T-helper 1 cell treated with Interleukin-12 subunit alpha and Interleukin-12 subunit beta and Interleukin-4 antibody, amounts not matched to agents 30 μg/mL and 1 μg/mL, for 36 hours (primary cell): Measurements from ENCODE around the gene MMD2.

Experiments used
- H3K27ac Mint-ChIP-seq: one replicate; pipeline ENCODE4 v1.8.0; 2021; ENCODE audit warnings: mild to moderate bottlenecking, mixed read lengths
- H3K27me3 Mint-ChIP-seq: one replicate; pipeline ENCODE4 v1.8.0; 2021; ENCODE audit warnings: low read depth, mixed read lengths
- H3K36me3 Mint-ChIP-seq: one replicate; pipeline ENCODE4 v1.8.0; 2021; ENCODE audit warnings: low read depth, mixed read lengths
- H3K4me1 Mint-ChIP-seq: one replicate; pipeline ENCODE4 v1.8.0; 2021; ENCODE audit warnings: low read depth, mixed read lengths
- H3K4me3 Mint-ChIP-seq: one replicate; pipeline ENCODE4 v1.8.0; 2021; ENCODE audit warnings: mild to moderate bottlenecking, moderate library complexity, mixed read lengths
- H3K9me3 Mint-ChIP-seq: one replicate; pipeline ENCODE4 v1.8.0; 2021; ENCODE audit warnings: mixed read lengths

Gene MMD2

GRCh38 chr7:4878336-4879335, 80.4 kb downstream of the MMD2 start:
- H3K36me3 Mint-ChIP-seq = no peaks in the 10 kb centered on the region
- no peak overlapping the region for H3K27ac Mint-ChIP-seq
- no peaks in the 10 kb centered on the region for H3K9me3 Mint-ChIP-seq
- no peak overlapping the region for H3K4me3 Mint-ChIP-seq
- peaks cover 17% of the 10 kb centered on the region for H3K27me3 Mint-ChIP-seq
- peaks cover 9% of the 10 kb centered on the region for H3K4me1 Mint-ChIP-seq

- Mint-ChIP-seq H3K9me3 (no peaks in the 10 kb centered on the region), H3K27me3 (peaks cover 12% of the 10 kb centered on the region), H3K36me3 (no peaks in the 10 kb centered on the region), H3K4me1 (no peaks in the 10 kb centered on the region), H3K4me3 (no peak overlapping the region), H3K27ac (no peak overlapping the region)
Measured at GRCh38 chr7:4876586-4876985, 82.4 kb downstream of the MMD2 start.

GRCh38 chr7:4875391-4875790, 83.6 kb downstream of the MMD2 start:
- no peaks in the 10 kb centered on the region for H3K36me3 Mint-ChIP-seq
- H3K9me3 Mint-ChIP-seq = no peaks in the 10 kb centered on the region
- peaks cover 18% of the 10 kb centered on the region for H3K27me3 Mint-ChIP-seq
- no peak overlapping the region for H3K4me3 Mint-ChIP-seq
- H3K4me1 Mint-ChIP-seq = peaks cover 4% of the 10 kb centered on the region
- no peak overlapping the region for H3K27ac Mint-ChIP-seq

GRCh38 chr7:4873071-4873944, 85.7 kb downstream of the MMD2 start:
- peaks cover 23% of the 10 kb centered on the region for H3K27me3 Mint-ChIP-seq
- H3K4me3 Mint-ChIP-seq = no peak overlapping the region
- H3K36me3 Mint-ChIP-seq = no peaks in the 10 kb centered on the region
- H3K27ac Mint-ChIP-seq = no peak overlapping the region
- H3K9me3 Mint-ChIP-seq = no peaks in the 10 kb centered on the region
- H3K4me1 Mint-ChIP-seq = peaks cover 4% of the 10 kb centered on the region

- peaks cover 23% of the 10 kb centered on the region for H3K27me3 Mint-ChIP-seq
- no peak overlapping the region for H3K4me3 Mint-ChIP-seq
- no peaks in the 10 kb centered on the region for H3K36me3 Mint-ChIP-seq
- H3K4me1 Mint-ChIP-seq = peaks cover 4% of the 10 kb centered on the region
- no peak overlapping the region for H3K27ac Mint-ChIP-seq
- H3K9me3 Mint-ChIP-seq = no peaks in the 10 kb centered on the region
Measured at GRCh38 chr7:4871930-4872675, 86.9 kb downstream of the MMD2 start.

- Mint-ChIP-seq H3K27me3 (peaks cover 23% of the 10 kb centered on the region), H3K27ac (no peak overlapping the region), H3K36me3 (no peaks in the 10 kb centered on the region), H3K4me1 (peaks cover 4% of the 10 kb centered on the region), H3K4me3 (no peak overlapping the region), H3K9me3 (no peaks in the 10 kb centered on the region)
Measured at GRCh38 chr7:4871056-4871680, 87.8 kb downstream of the MMD2 start.

- Mint-ChIP-seq H3K36me3 (no peaks in the 10 kb centered on the region), H3K9me3 (no peaks in the 10 kb centered on the region), H3K4me1 (peaks cover 4% of the 10 kb centered on the region), H3K27ac (no peak overlapping the region), H3K27me3 (peaks cover 37% of the 10 kb centered on the region), H3K4me3 (no peak overlapping the region)
Measured at GRCh38 chr7:4868493-4868892, 90.5 kb downstream of the MMD2 start.

- peaks cover 6% of the 10 kb centered on the region for H3K9me3 Mint-ChIP-seq
- peaks cover 4% of the 10 kb centered on the region for H3K4me1 Mint-ChIP-seq
- peaks cover 3% of the 10 kb centered on the region for H3K36me3 Mint-ChIP-seq
- H3K27ac Mint-ChIP-seq = no peak overlapping the region
- peaks cover 46% of the 10 kb centered on the region for H3K27me3 Mint-ChIP-seq
- no peak overlapping the region for H3K4me3 Mint-ChIP-seq
Measured at GRCh38 chr7:4866528-4867496, 92.2 kb downstream of the MMD2 start.

GRCh38 chr7:4862156-4862555, 96.8 kb downstream of the MMD2 start:
- H3K9me3 Mint-ChIP-seq = peaks cover 9% of the 10 kb centered on the region
- H3K4me1 Mint-ChIP-seq = peaks cover 2% of the 10 kb centered on the region
- no peak overlapping the region for H3K27ac Mint-ChIP-seq
- H3K27me3 Mint-ChIP-seq = peaks cover 62% of the 10 kb centered on the region
- no peak overlapping the region for H3K4me3 Mint-ChIP-seq
- peaks cover 3% of the 10 kb centered on the region for H3K36me3 Mint-ChIP-seq

GRCh38 chr7:4861673-4862072, 97.3 kb downstream of the MMD2 start, which contains the start of gene PAPOLB:
PAPOLB (minus strand) TSS chr7:4862030; CDS start chr7:4861810, 220 bp downstream.
- H3K27me3 Mint-ChIP-seq = peaks cover 64% of the 10 kb centered on the region
- H3K36me3 Mint-ChIP-seq = peaks cover 3% of the 10 kb centered on the region
- peaks cover 9% of the 10 kb centered on the region for H3K9me3 Mint-ChIP-seq
- no peak within 1 kb of the TSS for H3K4me3 Mint-ChIP-seq
- H3K4me1 Mint-ChIP-seq = peaks cover 2% of the 10 kb centered on the region
- no peak within 1 kb of the TSS for H3K27ac Mint-ChIP-seq

- Mint-ChIP-seq H3K27me3 (peaks cover 64% of the 10 kb centered on the region), H3K27ac (no peak overlapping the region), H3K9me3 (peaks cover 9% of the 10 kb centered on the region), H3K4me1 (peaks cover 2% of the 10 kb centered on the region), H3K36me3 (peaks cover 3% of the 10 kb centered on the region), H3K4me3 (no peak overlapping the region)
Measured at GRCh38 chr7:4861227-4861626, 97.8 kb downstream of the MMD2 start.

- Mint-ChIP-seq H3K27me3 (peaks cover 38% of the 10 kb centered on the region), H3K27ac (no peak overlapping the region), H3K4me1 (peaks cover 2% of the 10 kb centered on the region), H3K4me3 (no peak overlapping the region), H3K9me3 (peaks cover 3% of the 10 kb centered on the region), H3K36me3 (no peaks in the 10 kb centered on the region)
Measured at GRCh38 chr7:4857189-4857588, 101.8 kb downstream of the MMD2 start.
